K562 (cell line): Measurements from ENCODE around the gene TMEM245. TPM values are rescaled to one million over a fixed set of nuclear protein-coding genes. Genes with fewer than 3 reads are reported as not detected.

Source experiments
- ATAC-seq: fragments of 200-7000 bp; cut with Tn5 transposase; 3 replicates; pipeline ENCODE4 v1.9.1; 2020; ENCODE audit warnings: moderate library complexity
- BruUV-seq: library from RNA; stranded (reverse); fragments of 400-500 nt; replicated peaks from 2 replicates; lab custom pipeline; 2021; lab: Mats Ljungman, UMichigan
- CTCF ChIA-PET: fragments of 300-600 bp; formaldehyde crosslinking; extraction: SDS; loops from one replicate; lab custom pipeline; 2021; ENCODE audit warnings: low intra/inter-chr PET ratio; lab: Yijun Ruan, JAX
- POLR2A ChIA-PET: fragments of 300-600, 350-650 bp; sonication (Branson Sonifier 250); formaldehyde crosslinking; extraction: SDS; loops from one replicate; lab custom pipeline; 2021; ENCODE audit warnings: antibody characterized with exemption, inconsistent platforms; lab: Yijun Ruan, JAX
- DNase-seq, 4 experiments: peaks; one replicate each; pipeline versions ENCODE4 v3.0.0 to v3.0.0-alpha.2; 2011 to 2018; ENCODE audit warnings: low spot score in 3 of 4, mixed read lengths in 3 of 4; ENCODE audit errors: extremely low read depth in 1 of 4
- FAIRE-seq: peaks from 2 replicates; lab custom pipeline; 2011; peaks lifted over from hg19 to GRCh38; lab: Jason Lieb, UNC
- H2AFZ ChIP-seq: 2 replicates; pipeline ENCODE4 v1.6.0; 2011; ENCODE audit warnings: low read depth, low read length, control low read depth, inconsistent platforms
- H3K27ac ChIP-seq: fragments of 200-600 bp; 3 replicates; pipeline ENCODE4 v1.8.0; 2011; ENCODE audit warnings: low read depth, mild to moderate bottlenecking, control low read depth, inconsistent platforms, low read length, moderate library complexity, mixed read lengths; ENCODE audit errors: extremely low read depth
- H3K27me3 ChIP-seq, 2 experiments: fragments of 300-600 bp in 1 of 2; 2 replicates in 1 of 2; 3 replicates in 1 of 2; pipeline versions ENCODE4 v1.6.0 to v1.8.0; 2011; ENCODE audit warnings: inconsistent platforms in 2 of 2, low read length in 2 of 2, mild to moderate bottlenecking in 1 of 2, mixed read lengths in 1 of 2, moderate library complexity in 1 of 2; ENCODE audit not compliant: control insufficient read depth in 2 of 2, insufficient read depth in 2 of 2
- H3K36me3 ChIP-seq: fragments of 300-600 bp; 3 replicates; pipeline ENCODE4 v1.8.0; 2011; ENCODE audit warnings: mild to moderate bottlenecking, low read length, inconsistent platforms; ENCODE audit not compliant: control insufficient read depth, insufficient read depth
- H3K4me1 ChIP-seq, 2 experiments: fragments of 200-600 bp in 1 of 2; replicated peaks in 1 of 2; 2 replicates in 1 of 2; 3 replicates in 1 of 2; pipeline versions ENCODE4 v1.5.1 to v1.8.0; 2011; ENCODE audit warnings: inconsistent platforms in 2 of 2, low read length in 2 of 2, mild to moderate bottlenecking in 1 of 2, mixed read lengths in 1 of 2, moderate library complexity in 1 of 2; ENCODE audit not compliant: control insufficient read depth in 2 of 2, insufficient read depth in 2 of 2
- H3K4me2 ChIP-seq: 2 replicates; pipeline ENCODE4 v1.6.1; 2011; ENCODE audit warnings: low read length, control low read depth, inconsistent platforms, mixed read lengths; ENCODE audit not compliant: insufficient read depth
- H3K4me3 ChIP-seq: fragments of 200-600 bp; sonication (generic), shearing (Covaris generic); 2 replicates; pipeline ENCODE4 v1.5.1; 2016; ENCODE audit warnings: control low read depth, inconsistent platforms
- H3K79me2 ChIP-seq: fragments of 200-600 bp; 3 replicates; pipeline ENCODE4 v1.8.0; 2011; ENCODE audit warnings: low read length, inconsistent platforms; ENCODE audit not compliant: control insufficient read depth, insufficient read depth
- H3K9ac ChIP-seq, 2 experiments: 2 replicates each; pipeline versions ENCODE4 v1.6.0 to v1.6.1; 2011; ENCODE audit warnings: low read depth in 2 of 2, low read length in 2 of 2, control low read depth in 1 of 2, inconsistent platforms in 1 of 2, mild to moderate bottlenecking in 1 of 2, mixed read lengths in 1 of 2; ENCODE audit not compliant: insufficient read depth in 1 of 2
- H3K9me1 ChIP-seq: one replicate; pipeline ENCODE4 v1.6.0; 2011; ENCODE audit warnings: inconsistent platforms, mild to moderate bottlenecking, low read length, moderate library complexity; ENCODE audit not compliant: control insufficient read depth, insufficient read depth
- H3K9me3 ChIP-seq: replicated peaks from 2 replicates; pipeline ENCODE4 v1.5.1; 2011; ENCODE audit warnings: low read depth, low read length, inconsistent platforms; ENCODE audit not compliant: control insufficient read depth, insufficient read depth
- H4K20me1 ChIP-seq: replicated peaks from 2 replicates; pipeline ENCODE4 v1.6.1; 2011; ENCODE audit warnings: low read length, inconsistent platforms, mixed read lengths; ENCODE audit not compliant: control insufficient read depth, insufficient read depth
- BHLHE40 ChIP-seq: IDR thresholded peaks from 2 replicates; pipeline ENCODE4 v1.6.1; 2011; ENCODE audit warnings: low read length, improper control_type of control experiment
- CBFB ChIP-seq: sonication (generic); formaldehyde crosslinking; IDR thresholded peaks from 2 replicates; pipeline ENCODE4 v1.4.0; 2020; ENCODE audit warnings: mild to moderate bottlenecking, missing genetic modification reagents
- CTCFL ChIP-seq: IDR thresholded peaks from 2 replicates; pipeline ENCODE4 v1.6.1; 2011; ENCODE audit warnings: borderline replicate concordance, low read depth, mild to moderate bottlenecking, moderate library complexity, low read length; ENCODE audit not compliant: insufficient read depth, poor library complexity, severe bottlenecking
- ELK3 ChIP-seq: fragments of 450-650 bp; formaldehyde crosslinking; IDR thresholded peaks from 2 replicates; pipeline ENCODE4 v1.4.0; 2020; ENCODE audit warnings: mild to moderate bottlenecking
- HMG20B ChIP-seq: fragments of 250-450 bp; sonication (Bioruptor Pico); IDR thresholded peaks from 2 replicates; pipeline ENCODE4 v1.5.0; 2021; ENCODE audit warnings: mild to moderate bottlenecking
- ZNF133 ChIP-seq: fragments of 250-450 bp; sonication (Bioruptor Pico); IDR thresholded peaks from 2 replicates; pipeline ENCODE4 v1.4.0; 2020; ENCODE audit warnings: mild to moderate bottlenecking
- ZNF740 ChIP-seq, 3 experiments: fragments of 200-800 bp in 1 of 3; sonication (Bioruptor generic) in 1 of 3; sonication (generic) in 1 of 3; formaldehyde crosslinking in 1 of 3; IDR thresholded peaks; 2 replicates each; pipeline versions ENCODE4 v1.6.1 to v1.8.0; 2016 to 2022; ENCODE audit warnings: mild to moderate bottlenecking in 2 of 3, missing compliant biosample characterization in 2 of 3, missing genetic modification characterization in 2 of 3, missing genetic modification reagents in 1 of 3
- WGBS: fragments of 100-300 bp; shearing (Covaris generic); methylation state at CpG from one replicate; pipeline ENCODE4 v1.1.6; 2016; ENCODE audit warnings: low coverage, mixed read lengths; ENCODE audit not compliant: insufficient coverage; ENCODE audit errors: missing lambda C conversion rate; 5-methylcytosine and 5-hydroxymethylcytosine counted together
- in situ Hi-C: fragments of 300-500 bp; cut with MboI; formaldehyde crosslinking; loops from 4 replicates; pipeline ENCODE4 v1.15.0; 2018; ENCODE audit warnings: inconsistent platforms, mixed read lengths
- intact Hi-C: fragments of 100-400 bp; cut with micrococcal nuclease; formaldehyde crosslinking; loops from 2 replicates; pipeline ENCODE4 v1.14.2; 2022
- polyA plus RNA-seq, 8 experiments: library from polyadenylated mRNA; depleted of rRNA in 4 of 8; stranded (reverse) in 5 of 8; unstranded in 3 of 8; fragments of >200 nt; fragmentation: Nextera tagmentation in 2 of 8; fragmentation: Illumina TruSeq in 1 of 8; extraction: Ambion mirVana in 2 of 8; extraction: Trizol in 1 of 8; gene quantifications; 2 replicates each; pipeline versions ENCODE4 v1.2.1 to v1.2.3, GENCODE V29; 2011 to 2014; ENCODE audit warnings: inconsistent platforms in 1 of 8, missing spikeins in 1 of 8
- total RNA-seq, 7 experiments: library from RNA; depleted of rRNA in 6 of 7; stranded (reverse); fragments of >200 nt in 6 of 7; fragmentation: Illumina TruSeq in 2 of 7; extraction: Trizol in 2 of 7; gene quantifications; 2 replicates each; pipeline versions ENCODE4 v1.2.1 to v1.2.3, GENCODE V29; 2011 to 2021; ENCODE audit warnings: low replicate concordance in 1 of 7

TMEM245 gene
- total and polyA plus RNA-seq, 9 of the 15 experiments (the other 6 are each of a cell fraction or from before 2014, with no cell fraction given) = 8.5 to 43.2 (median 24.3) TPM

- H3K4me3 ChIP-seq = no peak overlapping the region
- no peaks in the 10 kb centered on the region for H3K27me3 ChIP-seq
- BruUV-seq = no TSS peak
- no peak overlapping the region for H3K4me2 ChIP-seq
- TF ChIP-seq BHLHE40 (no peak), ZNF133 (no peak), ELK3 (no peak), CTCFL (no peak), CBFB (CRISPR knock-in tag) (no peak), ZNF740 (CRISPR knock-in tag; IDR thresholded peaks at IDR 0.05) (no peak), ZNF740 (tag; IDR thresholded peaks at IDR 0.05) (no peak), HMG20B (CRISPR knock-in tag) (no peak)
- H3K79me2 ChIP-seq = no peaks in the 10 kb centered on the region
- in situ Hi-C loops = no loop called here
- POLR2A ChIA-PET = no interaction called here
- no peaks in the 10 kb centered on the region for H4K20me1 ChIP-seq
- no peaks in the 10 kb centered on the region for H3K9me1 ChIP-seq
- H3K4me1 ChIP-seq = no peaks in the 10 kb centered on the region
- no peak overlapping the region for H3K27ac ChIP-seq
- no peaks in the 10 kb centered on the region for H3K9me3 ChIP-seq
- no peak for FAIRE-seq
- DNase-seq = no peak
- CTCF ChIA-PET = no interaction called here
- peaks cover 97% of the 10 kb centered on the region for H3K36me3 ChIP-seq
- no peak overlapping the region for H2AFZ ChIP-seq
- no peak overlapping the region for H3K9ac ChIP-seq
- ATAC-seq = no peak
- WGBS = 93% methylated on average over 3 of the region's 3 CpGs
- intact Hi-C loops = no loop called here
Measured at GRCh38 chr9:109048822-109049221, 70.9 kb downstream of the TMEM245 start.
